ENCODE results near the gene SH3RF1. TPM values are rescaled to one million over a fixed set of nuclear protein-coding genes. Genes with fewer than 3 reads are reported as not detected.

SH3RF1 gene
- total RNA-seq, 3 donors from 2014 or later = 45.3 to 82.3 (median 65.5) TPM

- Histone ChIP-seq H3K36me3 (ENCODE audit: low read depth) (no peaks in the 10 kb centered on the region), H3K4me1 (ENCODE audit: low read depth) (peaks cover 28% of the 10 kb centered on the region), H3K4me3 (no peak overlapping the region), H3K9me3 (no peaks in the 10 kb centered on the region)
- ATAC-seq (no peak), DNase-seq (no peak)
- intact Hi-C loops (cut with DNase I, micrococcal nuclease) = no loop called here
- no peak for TF ChIP-seq CTCF (IDR thresholded peaks at IDR 0.05)
Observed at GRCh38 chr4:169064296-169064695, 206.5 kb downstream of the SH3RF1 start.

- intact Hi-C loops (cut with DNase I, micrococcal nuclease) = no loop called here
- no peak for DNase-seq
- no peak for TF ChIP-seq CTCF (IDR thresholded peaks at IDR 0.05)
Observed at GRCh38 chr4:169063441-169063840, 207.3 kb downstream of the SH3RF1 start.

GRCh38 chr4:169062897-169063244 lies 207.9 kb downstream of the SH3RF1 start:
- no peak overlapping the region for H3K4me3 ChIP-seq
- no peaks in the 10 kb centered on the region for H3K9me3 ChIP-seq
- intact Hi-C loops (cut with DNase I, micrococcal nuclease) = no loop called here
- ATAC-seq = peak; percentile 45
- H3K4me1 ChIP-seq (ENCODE audit: low read depth) = peaks cover 28% of the 10 kb centered on the region
- H3K36me3 ChIP-seq (ENCODE audit: low read depth) = no peaks in the 10 kb centered on the region
- TF ChIP-seq CTCF (IDR thresholded peaks at IDR 0.05) = no peak
- DNase-seq = no peak

More at GRCh38 chr4:169063441-169063840, 207.3 kb downstream of the SH3RF1 start:
- no peak for ATAC-seq
- Histone ChIP-seq H3K9me3 (no peaks in the 10 kb centered on the region), H3K4me3 (no peak overlapping the region), H3K36me3 (ENCODE audit: low read depth) (no peaks in the 10 kb centered on the region), H3K4me1 (ENCODE audit: low read depth) (peaks cover 28% of the 10 kb centered on the region)

GRCh38 chr4:169061386-169061785 lies 209.4 kb downstream of the SH3RF1 start:
- Histone ChIP-seq H3K4me3 (no peak overlapping the region), H3K9me3 (no peaks in the 10 kb centered on the region), H3K4me1 (ENCODE audit: low read depth) (peaks cover 28% of the 10 kb centered on the region), H3K36me3 (ENCODE audit: low read depth) (no peaks in the 10 kb centered on the region)
- ATAC-seq (no peak), DNase-seq (no peak)
- no peak for TF ChIP-seq CTCF (IDR thresholded peaks at IDR 0.05)
- intact Hi-C loops (cut with DNase I, micrococcal nuclease) = no loop called here

GRCh38 chr4:169060391-169061091 lies 210.2 kb downstream of the SH3RF1 start:
- DNase-seq (no peak), ATAC-seq (no peak)
- no peak overlapping the region for H3K4me3 ChIP-seq
- TF ChIP-seq CTCF (IDR thresholded peaks at IDR 0.05) = no peak
- H3K4me1 ChIP-seq (ENCODE audit: low read depth) = peaks cover 28% of the 10 kb centered on the region
- intact Hi-C loops (cut with DNase I, micrococcal nuclease) = no loop called here
- H3K9me3 ChIP-seq = no peaks in the 10 kb centered on the region
- H3K36me3 ChIP-seq (ENCODE audit: low read depth) = no peaks in the 10 kb centered on the region
